Measurements from ENCODE around the gene FAAP20. TPM values are rescaled to one million over a fixed set of nuclear protein-coding genes. Genes with fewer than 3 reads are reported as not detected.

Gene FAAP20
- total and polyA plus RNA-seq, 4 donors: 5.6 to 31.5 (median 15.7) TPM

DNA sequence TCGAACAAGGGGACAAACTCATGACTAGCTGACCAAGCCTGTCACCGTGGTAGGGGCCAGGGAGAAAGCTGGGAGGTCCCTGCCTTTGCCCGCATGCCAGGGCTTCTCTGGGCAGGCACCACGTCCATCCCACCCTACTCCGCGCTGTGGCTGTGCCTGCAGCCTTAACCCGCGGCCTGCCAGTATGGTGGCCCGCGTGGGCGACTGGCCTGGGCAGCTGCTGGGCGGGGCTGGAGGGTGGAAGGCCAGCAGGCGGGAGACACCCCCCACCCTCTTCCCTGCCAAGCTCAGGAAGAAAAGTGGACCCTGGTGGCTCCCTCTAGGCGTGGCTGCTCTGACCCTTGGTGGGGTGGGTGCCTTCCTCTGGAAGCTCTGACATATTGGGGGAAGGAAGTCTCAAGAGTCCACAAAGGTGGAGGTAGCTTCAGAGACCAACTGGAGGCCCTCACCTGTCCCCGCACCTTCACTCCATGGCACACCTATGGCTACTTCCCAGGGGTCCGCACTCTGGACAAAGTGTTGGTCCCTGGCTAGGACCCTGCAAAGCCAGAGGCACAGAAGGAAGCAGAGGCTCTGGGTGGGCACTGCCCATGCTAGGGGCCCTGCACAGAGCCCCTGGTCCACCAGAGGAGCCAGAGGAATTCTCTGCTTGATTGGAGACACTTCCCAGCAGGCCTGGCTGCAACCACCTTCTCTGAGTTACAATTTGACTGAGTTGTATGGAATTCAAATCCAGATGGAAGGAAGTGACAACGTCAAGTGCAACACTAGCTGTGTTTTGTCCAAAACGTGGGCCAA lies 30.3 kb upstream of the FAAP20 start:
- H3K4me3 ChIP-seq (ENCODE audit: low read depth in 1 of 3, low read length in 3 of 3): no peak overlapping the region
- 88% methylated on average over 18 of the region's 18 CpGs for WGBS
- no peak overlapping the region for H3K27ac ChIP-seq (ENCODE audit: low read depth in 1 of 2, low read length in 2 of 2)
- no peak for TF ChIP-seq NR2F2 (IDR thresholded peaks at IDR 0.05)
- TF ChIP-seq, protein P1, sequence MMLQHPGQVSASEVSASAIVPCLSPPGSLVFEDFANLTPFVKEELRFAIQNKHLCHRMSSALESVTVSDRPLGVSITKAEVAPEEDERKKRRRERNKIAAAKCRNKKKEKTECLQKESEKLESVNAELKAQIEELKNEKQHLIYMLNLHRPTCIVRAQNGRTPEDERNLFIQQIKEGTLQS (IDR thresholded peaks at IDR 0.05): no peak
- no peak for TF ChIP-seq TAF1 (conservative IDR thresholded peaks at IDR 0.05)
- TF ChIP-seq GABPA (IDR thresholded peaks at IDR 0.05 in 1 of 2, conservative IDR thresholded peaks at IDR 0.05 in 1 of 2): no peak
- TF ChIP-seq, protein P2, sequence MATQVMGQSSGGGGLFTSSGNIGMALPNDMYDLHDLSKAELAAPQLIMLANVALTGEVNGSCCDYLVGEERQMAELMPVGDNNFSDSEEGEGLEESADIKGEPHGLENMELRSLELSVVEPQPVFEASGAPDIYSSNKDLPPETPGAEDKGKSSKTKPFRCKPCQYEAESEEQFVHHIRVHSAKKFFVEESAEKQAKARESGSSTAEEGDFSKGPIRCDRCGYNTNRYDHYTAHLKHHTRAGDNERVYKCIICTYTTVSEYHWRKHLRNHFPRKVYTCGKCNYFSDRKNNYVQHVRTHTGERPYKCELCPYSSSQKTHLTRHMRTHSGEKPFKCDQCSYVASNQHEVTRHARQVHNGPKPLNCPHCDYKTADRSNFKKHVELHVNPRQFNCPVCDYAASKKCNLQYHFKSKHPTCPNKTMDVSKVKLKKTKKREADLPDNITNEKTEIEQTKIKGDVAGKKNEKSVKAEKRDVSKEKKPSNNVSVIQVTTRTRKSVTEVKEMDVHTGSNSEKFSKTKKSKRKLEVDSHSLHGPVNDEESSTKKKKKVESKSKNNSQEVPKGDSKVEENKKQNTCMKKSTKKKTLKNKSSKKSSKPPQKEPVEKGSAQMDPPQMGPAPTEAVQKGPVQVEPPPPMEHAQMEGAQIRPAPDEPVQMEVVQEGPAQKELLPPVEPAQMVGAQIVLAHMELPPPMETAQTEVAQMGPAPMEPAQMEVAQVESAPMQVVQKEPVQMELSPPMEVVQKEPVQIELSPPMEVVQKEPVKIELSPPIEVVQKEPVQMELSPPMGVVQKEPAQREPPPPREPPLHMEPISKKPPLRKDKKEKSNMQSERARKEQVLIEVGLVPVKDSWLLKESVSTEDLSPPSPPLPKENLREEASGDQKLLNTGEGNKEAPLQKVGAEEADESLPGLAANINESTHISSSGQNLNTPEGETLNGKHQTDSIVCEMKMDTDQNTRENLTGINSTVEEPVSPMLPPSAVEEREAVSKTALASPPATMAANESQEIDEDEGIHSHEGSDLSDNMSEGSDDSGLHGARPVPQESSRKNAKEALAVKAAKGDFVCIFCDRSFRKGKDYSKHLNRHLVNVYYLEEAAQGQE (IDR thresholded peaks at IDR 0.05): no peak
- no peak for TF ChIP-seq SP1 (IDR thresholded peaks at IDR 0.05)
- no peak for TF ChIP-seq ZBTB33 (IDR thresholded peaks at IDR 0.05)
- TF ChIP-seq HNF4A (conservative IDR thresholded peaks at IDR 0.05): no peak
- no peaks in the 10 kb centered on the region for H3K9me3 ChIP-seq (ENCODE audit: control insufficient read depth in 4 of 4, low read length in 3 of 4)
- H3K4me1 ChIP-seq (ENCODE audit: control insufficient read depth in 4 of 4, insufficient read depth in 4 of 4, low read length in 3 of 4): peaks cover 2 to 10% (median 8%) of the 10 kb centered on the region in 4 donors
- no peaks in the 10 kb centered on the region for H3K36me3 ChIP-seq (ENCODE audit: control insufficient read depth in 4 of 4, insufficient read depth in 3 of 4, low read depth in 1 of 4, low read length in 3 of 4)
- H3K27me3 ChIP-seq (ENCODE audit: control insufficient read depth in 4 of 4, insufficient read depth in 4 of 4, low read length in 3 of 4): no peaks in the 10 kb centered on the region
- no peak overlapping the region for H3K9ac ChIP-seq (ENCODE audit: low read depth in 1 of 2, low read length in 2 of 2)
- DNase-seq (ENCODE audit: low spot score): no peak

GRCh38 chr1:2224170-2224584 lies 29.6 kb upstream of the FAAP20 start:
- DNase-seq (ENCODE audit: low spot score): no peak
- 93% methylated on average over 7 of the region's 7 CpGs for WGBS

GRCh38 chr1:2221271-2221670 lies 26.7 kb upstream of the FAAP20 start:
- 83% methylated on average over 3 of the region's 3 CpGs for WGBS
- no peak for DNase-seq (ENCODE audit: low spot score)
- TF ChIP-seq HNF4A (conservative IDR thresholded peaks at IDR 0.05) (no peak), FOXA2 (IDR thresholded peaks at IDR 0.05) (no peak), FOXA1 (IDR thresholded peaks at IDR 0.05) (no peak), HNF4G (IDR thresholded peaks at IDR 0.05) (no peak), TAF1 (conservative IDR thresholded peaks at IDR 0.05) (no peak), SP1 (IDR thresholded peaks at IDR 0.05) (no peak), RXRA (IDR thresholded peaks at IDR 0.05) (no peak), GABPA (IDR thresholded peaks at IDR 0.05 in 1 of 2, conservative IDR thresholded peaks at IDR 0.05 in 1 of 2) (no peak)
- TF ChIP-seq, protein P2 (IDR thresholded peaks at IDR 0.05): no peak
- TF ChIP-seq, protein P3, sequence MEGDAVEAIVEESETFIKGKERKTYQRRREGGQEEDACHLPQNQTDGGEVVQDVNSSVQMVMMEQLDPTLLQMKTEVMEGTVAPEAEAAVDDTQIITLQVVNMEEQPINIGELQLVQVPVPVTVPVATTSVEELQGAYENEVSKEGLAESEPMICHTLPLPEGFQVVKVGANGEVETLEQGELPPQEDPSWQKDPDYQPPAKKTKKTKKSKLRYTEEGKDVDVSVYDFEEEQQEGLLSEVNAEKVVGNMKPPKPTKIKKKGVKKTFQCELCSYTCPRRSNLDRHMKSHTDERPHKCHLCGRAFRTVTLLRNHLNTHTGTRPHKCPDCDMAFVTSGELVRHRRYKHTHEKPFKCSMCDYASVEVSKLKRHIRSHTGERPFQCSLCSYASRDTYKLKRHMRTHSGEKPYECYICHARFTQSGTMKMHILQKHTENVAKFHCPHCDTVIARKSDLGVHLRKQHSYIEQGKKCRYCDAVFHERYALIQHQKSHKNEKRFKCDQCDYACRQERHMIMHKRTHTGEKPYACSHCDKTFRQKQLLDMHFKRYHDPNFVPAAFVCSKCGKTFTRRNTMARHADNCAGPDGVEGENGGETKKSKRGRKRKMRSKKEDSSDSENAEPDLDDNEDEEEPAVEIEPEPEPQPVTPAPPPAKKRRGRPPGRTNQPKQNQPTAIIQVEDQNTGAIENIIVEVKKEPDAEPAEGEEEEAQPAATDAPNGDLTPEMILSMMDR (IDR thresholded peaks at IDR 0.05; ENCODE audit: low read depth, low read length, missing input control): no peak
- TF ChIP-seq, protein P4, sequence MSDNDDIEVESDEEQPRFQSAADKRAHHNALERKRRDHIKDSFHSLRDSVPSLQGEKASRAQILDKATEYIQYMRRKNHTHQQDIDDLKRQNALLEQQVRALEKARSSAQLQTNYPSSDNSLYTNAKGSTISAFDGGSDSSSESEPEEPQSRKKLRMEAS (IDR thresholded peaks at IDR 0.05): no peak

More at GRCh38 chr1:2224170-2224584, 29.6 kb upstream of the FAAP20 start:
- H3K36me3 ChIP-seq (ENCODE audit: control insufficient read depth in 4 of 4, insufficient read depth in 3 of 4, low read depth in 1 of 4, low read length in 3 of 4): no peaks in the 10 kb centered on the region
- no peak overlapping the region for H3K27ac ChIP-seq (ENCODE audit: low read depth in 1 of 2, low read length in 2 of 2)
- no peak overlapping the region for H3K9ac ChIP-seq (ENCODE audit: low read depth in 1 of 2, low read length in 2 of 2)
- H3K9me3 ChIP-seq (ENCODE audit: control insufficient read depth in 4 of 4, low read length in 3 of 4): no peaks in the 10 kb centered on the region
- no peak for TF ChIP-seq FOXA2 (IDR thresholded peaks at IDR 0.05)
- no peak for TF ChIP-seq HNF4A (conservative IDR thresholded peaks at IDR 0.05)
- no peak for TF ChIP-seq FOXA1 (IDR thresholded peaks at IDR 0.05)
- peaks cover 0 to 8% (median 4%) of the 10 kb centered on the region in 4 donors for H3K4me1 ChIP-seq (ENCODE audit: control insufficient read depth in 4 of 4, insufficient read depth in 4 of 4, low read length in 3 of 4)
- H3K4me3 ChIP-seq (ENCODE audit: low read depth in 1 of 3, low read length in 3 of 3): no peak overlapping the region
- no peaks in the 10 kb centered on the region for H3K27me3 ChIP-seq (ENCODE audit: control insufficient read depth in 4 of 4, insufficient read depth in 4 of 4, low read length in 3 of 4)

More at GRCh38 chr1:2221271-2221670, 26.7 kb upstream of the FAAP20 start:
- H3K27me3 ChIP-seq (ENCODE audit: control insufficient read depth in 4 of 4, insufficient read depth in 4 of 4, low read length in 3 of 4): no peaks in the 10 kb centered on the region
- no peak overlapping the region for H3K9ac ChIP-seq (ENCODE audit: low read depth in 1 of 2, low read length in 2 of 2)
- H3K4me1 ChIP-seq (ENCODE audit: control insufficient read depth in 4 of 4, insufficient read depth in 4 of 4, low read length in 3 of 4): no peaks in the 10 kb centered on the region
- no peak overlapping the region for H3K27ac ChIP-seq (ENCODE audit: low read depth in 1 of 2, low read length in 2 of 2)
- no peaks in the 10 kb centered on the region for H3K9me3 ChIP-seq (ENCODE audit: control insufficient read depth in 4 of 4, low read length in 3 of 4)
- H3K36me3 ChIP-seq (ENCODE audit: control insufficient read depth in 4 of 4, insufficient read depth in 3 of 4, low read depth in 1 of 4, low read length in 3 of 4): no peaks in the 10 kb centered on the region
- no peak overlapping the region for H3K4me3 ChIP-seq (ENCODE audit: low read depth in 1 of 3, low read length in 3 of 3)
